Nephron (organoid): ENCODE measurements around the gene MIER2.
"Not testable (repeated sequence)": the region's sequence is repeated elsewhere in the genome, so short reads cannot be mapped to it uniquely, and the experiment has no call there.

Experiments
- H3K27ac Mint-ChIP-seq, 3 experiments: 2 replicates each; pipeline ENCODE4 v1.8.0; 2020; ENCODE audit warnings: mixed read lengths in 3 of 3, mild to moderate bottlenecking in 2 of 3, moderate library complexity in 1 of 3
- H3K27me3 Mint-ChIP-seq: 2 replicates; pipeline ENCODE4 v1.8.0; 2021; ENCODE audit warnings: low read depth, mild to moderate bottlenecking, moderate library complexity, mixed read lengths
- H3K36me3 Mint-ChIP-seq: 2 replicates; pipeline ENCODE4 v1.8.0; 2020; ENCODE audit warnings: low read depth, mixed read lengths
- H3K4me1 Mint-ChIP-seq: 2 replicates; pipeline ENCODE4 v1.8.0; 2020; ENCODE audit warnings: mixed read lengths
- H3K4me3 Mint-ChIP-seq, 3 experiments: 2 replicates each; pipeline ENCODE4 v1.8.0; 2020; ENCODE audit warnings: mild to moderate bottlenecking in 3 of 3, mixed read lengths in 3 of 3, moderate library complexity in 2 of 3
- H3K9me3 Mint-ChIP-seq: 2 replicates; pipeline ENCODE4 v1.8.0; 2020; ENCODE audit warnings: mixed read lengths
- TF ChIP-seq, protein P1 (sequence below), 3 experiments: fragments of 200-600 bp; sonication (generic); IDR thresholded peaks; one replicate each; pipeline ENCODE4 v1.5.0; 2021; ENCODE audit warnings: antibody characterized with exemption in 3 of 3; ENCODE audit not compliant: unreplicated experiment in 3 of 3

MIER2 gene

DNA sequence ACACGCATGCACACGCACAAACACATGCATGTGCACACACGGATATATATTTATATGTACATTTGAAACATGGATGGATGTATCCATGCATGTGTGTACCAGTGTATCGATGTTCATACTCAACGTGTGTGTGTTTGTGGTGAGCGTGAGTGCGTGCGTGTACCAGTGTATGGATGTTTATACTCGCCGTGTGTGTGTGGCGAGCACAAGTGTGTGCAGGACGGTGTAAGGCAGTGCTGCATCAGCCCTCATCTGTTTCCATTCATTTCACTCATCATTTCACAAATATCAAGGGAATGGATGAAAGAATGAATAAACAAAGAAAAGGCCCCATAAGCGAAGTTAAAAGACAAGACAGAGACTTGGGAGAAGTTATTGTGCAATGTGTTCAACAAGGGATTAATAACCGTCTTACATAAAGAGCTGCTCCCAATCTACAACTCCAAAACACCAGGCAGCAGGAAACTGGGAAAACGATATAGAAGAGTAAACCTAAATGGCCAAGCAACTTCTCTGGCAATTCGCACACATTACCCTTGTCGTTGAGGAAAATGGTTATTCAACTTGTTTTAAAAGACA is 21.7 kb upstream of the MIER2 start:
- Mint-ChIP-seq H3K27me3 (peaks cover 29% of the 10 kb centered on the region), H3K4me3 (no peak overlapping the region), H3K9me3 (no peaks in the 10 kb centered on the region), H3K4me1 (peaks cover 32% of the 10 kb centered on the region), H3K36me3 (no peaks in the 10 kb centered on the region), H3K27ac (no peak overlapping the region)
- TF ChIP-seq, protein P1, sequence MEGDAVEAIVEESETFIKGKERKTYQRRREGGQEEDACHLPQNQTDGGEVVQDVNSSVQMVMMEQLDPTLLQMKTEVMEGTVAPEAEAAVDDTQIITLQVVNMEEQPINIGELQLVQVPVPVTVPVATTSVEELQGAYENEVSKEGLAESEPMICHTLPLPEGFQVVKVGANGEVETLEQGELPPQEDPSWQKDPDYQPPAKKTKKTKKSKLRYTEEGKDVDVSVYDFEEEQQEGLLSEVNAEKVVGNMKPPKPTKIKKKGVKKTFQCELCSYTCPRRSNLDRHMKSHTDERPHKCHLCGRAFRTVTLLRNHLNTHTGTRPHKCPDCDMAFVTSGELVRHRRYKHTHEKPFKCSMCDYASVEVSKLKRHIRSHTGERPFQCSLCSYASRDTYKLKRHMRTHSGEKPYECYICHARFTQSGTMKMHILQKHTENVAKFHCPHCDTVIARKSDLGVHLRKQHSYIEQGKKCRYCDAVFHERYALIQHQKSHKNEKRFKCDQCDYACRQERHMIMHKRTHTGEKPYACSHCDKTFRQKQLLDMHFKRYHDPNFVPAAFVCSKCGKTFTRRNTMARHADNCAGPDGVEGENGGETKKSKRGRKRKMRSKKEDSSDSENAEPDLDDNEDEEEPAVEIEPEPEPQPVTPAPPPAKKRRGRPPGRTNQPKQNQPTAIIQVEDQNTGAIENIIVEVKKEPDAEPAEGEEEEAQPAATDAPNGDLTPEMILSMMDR (IDR thresholded peaks at IDR 0.05; ENCODE audit: unreplicated experiment in 3 of 3) = no peak

DNA sequence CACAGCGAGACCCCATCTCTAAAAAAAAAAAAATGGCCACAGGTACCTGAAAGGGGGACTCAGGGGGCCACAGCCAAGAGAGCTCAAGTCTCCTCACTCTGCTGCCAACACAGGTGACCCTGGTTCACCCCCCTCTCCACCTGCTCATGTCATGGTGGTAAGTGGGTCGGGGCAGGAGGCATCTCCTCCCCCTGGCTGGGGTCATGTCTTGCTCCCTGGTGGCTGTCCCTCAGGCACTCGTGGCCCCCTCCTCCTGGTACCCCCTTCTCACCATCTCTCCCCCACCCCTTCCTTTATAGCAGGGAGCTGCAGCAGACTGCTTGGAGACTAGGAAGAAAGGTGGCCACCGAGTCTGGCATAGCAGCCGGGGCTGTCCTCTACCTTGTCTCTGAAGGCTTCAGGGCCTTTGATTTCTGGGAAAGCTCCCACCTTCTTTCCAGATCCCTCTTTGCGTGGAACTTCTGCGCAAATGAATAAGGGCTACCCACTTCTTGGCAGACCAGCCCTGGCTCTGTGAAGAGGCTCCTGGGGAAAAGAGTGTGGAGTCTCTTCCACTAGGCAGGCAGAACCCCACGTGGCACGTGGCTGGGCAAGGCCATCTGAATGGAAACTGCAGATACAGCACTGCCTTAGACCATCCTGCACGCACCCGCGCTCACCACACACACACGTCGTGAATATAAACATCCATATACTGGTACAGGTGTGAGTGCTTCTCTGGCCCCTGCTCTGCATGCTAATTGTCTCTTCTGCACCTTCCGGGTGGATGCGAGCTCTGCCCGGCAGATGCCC is 20.1 kb upstream of the MIER2 start:
- Mint-ChIP-seq H3K36me3 (no peaks in the 10 kb centered on the region), H3K27me3 (peaks cover 29% of the 10 kb centered on the region), H3K4me1 (peaks cover 24% of the 10 kb centered on the region), H3K4me3 (no peak overlapping the region), H3K27ac (no peak overlapping the region), H3K9me3 (no peaks in the 10 kb centered on the region)
- TF ChIP-seq, protein P1 (IDR thresholded peaks at IDR 0.05; ENCODE audit: unreplicated experiment in 3 of 3) = no peak

DNA sequence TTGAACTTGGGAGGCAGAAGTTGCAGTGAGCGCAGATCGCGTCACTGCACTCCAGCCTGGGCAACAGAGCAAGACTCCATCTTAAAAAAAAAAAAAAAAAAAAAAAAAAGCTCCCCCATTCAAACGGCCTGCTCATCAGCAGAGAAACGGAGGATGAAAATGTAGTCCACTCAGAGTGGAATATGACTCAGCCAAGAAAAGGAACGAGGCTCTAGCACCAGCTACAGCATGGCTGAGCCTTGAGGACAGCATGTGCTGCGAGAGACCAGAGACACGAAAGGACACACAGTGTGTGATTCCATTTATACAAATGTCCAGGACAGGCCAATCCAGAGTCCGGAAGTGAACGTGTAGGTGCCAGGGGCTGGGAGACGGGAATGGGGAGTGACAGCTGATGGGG is 18.1 kb upstream of the MIER2 start:
- Mint-ChIP-seq H3K4me3 (no peak overlapping the region), H3K27me3 (peaks cover 18% of the 10 kb centered on the region), H3K4me1 (peaks cover 4% of the 10 kb centered on the region), H3K36me3 (no peaks in the 10 kb centered on the region), H3K9me3 (no peaks in the 10 kb centered on the region), H3K27ac (no peak overlapping the region)
- TF ChIP-seq, protein P1 (IDR thresholded peaks at IDR 0.05; ENCODE audit: unreplicated experiment in 3 of 3) = no peak

DNA sequence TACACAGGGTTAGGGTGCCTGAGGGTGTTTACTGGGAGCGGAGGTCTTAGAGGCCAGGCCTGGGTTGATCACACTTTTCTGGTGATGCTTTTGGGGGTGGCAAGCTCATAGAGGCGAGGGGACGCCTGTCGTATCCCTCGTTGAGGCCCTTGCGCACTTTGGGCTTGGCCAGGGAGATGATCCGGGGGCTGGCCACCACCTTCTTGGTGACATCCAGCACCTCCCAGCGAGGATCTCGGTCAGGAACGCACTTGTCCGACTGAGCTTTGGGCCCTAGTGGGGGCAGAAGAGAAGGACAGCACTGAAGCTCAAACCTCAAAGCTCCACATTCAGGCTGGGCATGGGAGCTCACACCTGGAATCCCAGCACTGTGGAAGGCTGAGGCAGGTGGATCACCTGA is 17.6 kb upstream of the MIER2 start:
- Mint-ChIP-seq H3K36me3 (no peaks in the 10 kb centered on the region), H3K4me1 (no peaks in the 10 kb centered on the region), H3K27ac (no peak overlapping the region), H3K4me3 (no peak overlapping the region), H3K27me3 (peaks cover 14% of the 10 kb centered on the region), H3K9me3 (no peaks in the 10 kb centered on the region)
- TF ChIP-seq, protein P1 (IDR thresholded peaks at IDR 0.05; ENCODE audit: unreplicated experiment in 3 of 3) = no peak

DNA sequence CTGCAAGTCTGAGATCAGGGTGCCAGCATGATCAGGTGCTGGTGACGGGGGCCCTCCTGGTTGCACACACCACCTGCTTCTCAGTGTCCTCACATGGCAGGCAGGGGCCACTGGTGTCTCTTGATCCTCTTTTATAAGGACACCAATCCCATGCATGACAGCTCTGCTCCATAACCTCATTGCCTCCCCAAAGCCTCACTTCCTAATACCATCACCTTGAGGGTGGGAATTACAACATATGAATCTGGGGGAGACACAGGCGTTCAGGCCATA is 15.0 kb upstream of the MIER2 start:
- H3K4me1 Mint-ChIP-seq = no peaks in the 10 kb centered on the region
- H3K4me3 Mint-ChIP-seq = no peak overlapping the region
- H3K27me3 Mint-ChIP-seq = peaks cover 7% of the 10 kb centered on the region
- TF ChIP-seq, protein P1 (IDR thresholded peaks at IDR 0.05; ENCODE audit: unreplicated experiment in 3 of 3) = no peak
- H3K9me3 Mint-ChIP-seq = peaks cover 10% of the 10 kb centered on the region
- H3K27ac Mint-ChIP-seq = no peak overlapping the region
- no peaks in the 10 kb centered on the region for H3K36me3 Mint-ChIP-seq

DNA sequence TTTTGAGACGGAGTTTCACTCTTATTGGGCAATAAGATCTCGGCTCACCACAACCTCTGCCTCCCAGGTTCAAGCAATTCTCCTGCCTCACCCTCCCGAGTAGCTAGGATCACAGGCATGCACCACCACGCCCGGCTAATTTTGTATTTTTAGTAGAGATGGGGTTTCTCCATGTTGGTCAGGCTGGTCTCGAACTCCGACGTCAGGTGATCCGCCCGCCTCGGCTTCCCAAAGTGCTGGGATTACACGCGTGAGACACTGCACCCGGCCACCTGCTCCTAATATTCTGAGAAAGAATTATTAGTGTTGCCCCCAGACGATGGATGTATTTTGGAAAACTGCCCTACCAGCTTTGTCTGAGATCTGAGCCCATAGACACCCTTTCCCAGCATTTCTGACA is 10.9 kb upstream of the MIER2 start:
- not testable (repeated sequence) for H3K27me3 Mint-ChIP-seq, H3K4me3 Mint-ChIP-seq, H3K27ac Mint-ChIP-seq, H3K4me1 Mint-ChIP-seq, H3K36me3 Mint-ChIP-seq
- peaks cover 19% of the 10 kb centered on the region for H3K9me3 Mint-ChIP-seq
